ENCODE results near the gene RFX3.

DNA sequence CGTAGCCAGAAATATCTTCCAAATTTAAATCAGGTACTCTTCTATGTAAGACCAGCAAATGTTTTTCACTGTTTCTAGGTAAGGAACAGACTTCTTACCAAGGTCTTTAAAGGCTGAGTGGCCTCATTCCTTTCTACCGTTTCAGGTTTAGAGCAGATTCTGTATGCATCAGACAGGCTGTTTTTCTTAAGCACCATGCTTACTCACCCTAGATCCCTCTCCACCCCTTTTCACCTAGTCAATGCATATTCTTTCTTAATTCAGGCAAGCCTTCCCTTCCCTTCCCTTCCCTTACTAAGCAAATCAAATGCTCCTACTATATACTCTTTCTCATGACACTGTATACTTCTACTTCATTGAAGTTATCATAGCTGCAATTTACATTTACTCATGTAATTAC is 70.7 kb downstream of the RFX3 start:
- TF ChIP-seq CTCF (IDR thresholded peaks at IDR 0.05; ENCODE audit: insufficient read depth, low read length) (no peak), POLR2AphosphoS5 (IDR thresholded peaks at IDR 0.05; ENCODE audit: low read depth) (no peak), GABPA (IDR thresholded peaks at IDR 0.05; ENCODE audit: low read depth) (no peak), SPI1 (IDR thresholded peaks at IDR 0.05; ENCODE audit: borderline replicate concordance, low read depth) (no peak)
- TF ChIP-seq, protein P1, sequence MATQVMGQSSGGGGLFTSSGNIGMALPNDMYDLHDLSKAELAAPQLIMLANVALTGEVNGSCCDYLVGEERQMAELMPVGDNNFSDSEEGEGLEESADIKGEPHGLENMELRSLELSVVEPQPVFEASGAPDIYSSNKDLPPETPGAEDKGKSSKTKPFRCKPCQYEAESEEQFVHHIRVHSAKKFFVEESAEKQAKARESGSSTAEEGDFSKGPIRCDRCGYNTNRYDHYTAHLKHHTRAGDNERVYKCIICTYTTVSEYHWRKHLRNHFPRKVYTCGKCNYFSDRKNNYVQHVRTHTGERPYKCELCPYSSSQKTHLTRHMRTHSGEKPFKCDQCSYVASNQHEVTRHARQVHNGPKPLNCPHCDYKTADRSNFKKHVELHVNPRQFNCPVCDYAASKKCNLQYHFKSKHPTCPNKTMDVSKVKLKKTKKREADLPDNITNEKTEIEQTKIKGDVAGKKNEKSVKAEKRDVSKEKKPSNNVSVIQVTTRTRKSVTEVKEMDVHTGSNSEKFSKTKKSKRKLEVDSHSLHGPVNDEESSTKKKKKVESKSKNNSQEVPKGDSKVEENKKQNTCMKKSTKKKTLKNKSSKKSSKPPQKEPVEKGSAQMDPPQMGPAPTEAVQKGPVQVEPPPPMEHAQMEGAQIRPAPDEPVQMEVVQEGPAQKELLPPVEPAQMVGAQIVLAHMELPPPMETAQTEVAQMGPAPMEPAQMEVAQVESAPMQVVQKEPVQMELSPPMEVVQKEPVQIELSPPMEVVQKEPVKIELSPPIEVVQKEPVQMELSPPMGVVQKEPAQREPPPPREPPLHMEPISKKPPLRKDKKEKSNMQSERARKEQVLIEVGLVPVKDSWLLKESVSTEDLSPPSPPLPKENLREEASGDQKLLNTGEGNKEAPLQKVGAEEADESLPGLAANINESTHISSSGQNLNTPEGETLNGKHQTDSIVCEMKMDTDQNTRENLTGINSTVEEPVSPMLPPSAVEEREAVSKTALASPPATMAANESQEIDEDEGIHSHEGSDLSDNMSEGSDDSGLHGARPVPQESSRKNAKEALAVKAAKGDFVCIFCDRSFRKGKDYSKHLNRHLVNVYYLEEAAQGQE (IDR thresholded peaks at IDR 0.05; ENCODE audit: insufficient replicate concordance, low read depth) = no peak

Measured in HL-60 (cell line).